ENCODE data around the gene MSH5. TPM values are rescaled to one million over a fixed set of nuclear protein-coding genes. Genes with fewer than 3 reads are reported as not detected.

MSH5 gene
- total and polyA plus RNA-seq, 9 of the 15 experiments (the other 6 are each of a cell fraction or from before 2014, with no cell fraction given), result 12.5 to 104 (median 46.6) TPM

GRCh38 chr6:31776989-31777666 is 37.3 kb downstream of the MSH5 start, which contains the start of gene VWA7 (continued):
- TF ChIP-seq BACH1 (tag; IDR thresholded peaks at IDR 0.05), result peak; percentile 56; the same call in 1 of the 2 replicates
- TF ChIP-seq CREB3 (tag; conservative IDR thresholded peaks at IDR 0.05; ENCODE audit: low read depth), result 0 out of 2 replicates have a peak, but pooled peaks have one; percentile 20
- TF ChIP-seq JUN (IDR thresholded peaks at IDR 0.05; ENCODE audit: borderline replicate concordance, low read depth, low read length), result peak; percentile 95
- peak; percentile 99 for TF ChIP-seq JUN (CRISPR knock-in tag; IDR thresholded peaks at IDR 0.05; ENCODE audit: borderline replicate concordance)
- no peak for TF ChIP-seq ZNF408 (CRISPR knock-in tag; IDR thresholded peaks at IDR 0.05; ENCODE audit: low read depth)
- TF ChIP-seq TCF7 (IDR thresholded peaks at IDR 0.05; ENCODE audit: borderline replicate concordance), result peak; percentile 85; the same call in 1 of the 2 replicates
- no peak for TF ChIP-seq PTTG1 (tag; IDR thresholded peaks at IDR 0.05; ENCODE audit: low read depth)
- TF ChIP-seq ZNF583 (CRISPR knock-in tag; IDR thresholded peaks at IDR 0.05), result peak; percentile 86; the same call in 1 of the 2 replicates
- TF ChIP-seq ZC3H8 (IDR thresholded peaks at IDR 0.05), result no peak
- 0 out of 2 replicates have a peak, but pooled peaks have one; percentile 18 for TF ChIP-seq SMARCA5 (IDR thresholded peaks at IDR 0.05)
- TF ChIP-seq ZNF561 (CRISPR knock-in tag; conservative IDR thresholded peaks at IDR 0.05), result no peak
- TF ChIP-seq DPF2 (IDR thresholded peaks at IDR 0.05), result peak; percentile 99
- peak; percentile 83; the same call in 1 of the 2 replicates for TF ChIP-seq HMBOX1 (IDR thresholded peaks at IDR 0.05)
- TF ChIP-seq NEUROD1 (IDR thresholded peaks at IDR 0.05; ENCODE audit: borderline replicate concordance, low read depth, low read length, partially characterized antibody), result peak; percentile 95
- TF ChIP-seq POLR2A (conservative IDR thresholded peaks at IDR 0.05), result peak; percentile 84; the same call in 1 of the 2 replicates
- no peak for TF ChIP-seq ZNF217 (CRISPR knock-in tag; IDR thresholded peaks at IDR 0.05)
- TF ChIP-seq ZNF197 (CRISPR knock-in tag; IDR thresholded peaks at IDR 0.05; ENCODE audit: low read depth), result peak; percentile 95
- TF ChIP-seq GABPB1 (CRISPR knock-in tag; IDR thresholded peaks at IDR 0.05), result peak; percentile 85; the same call in 1 of the 2 replicates
- TF ChIP-seq TAF1 (IDR thresholded peaks at IDR 0.05; ENCODE audit: control insufficient read depth, extremely low read depth, insufficient read depth, low read length, severe bottlenecking), result peak; percentile 87
- TF ChIP-seq, protein P1, sequence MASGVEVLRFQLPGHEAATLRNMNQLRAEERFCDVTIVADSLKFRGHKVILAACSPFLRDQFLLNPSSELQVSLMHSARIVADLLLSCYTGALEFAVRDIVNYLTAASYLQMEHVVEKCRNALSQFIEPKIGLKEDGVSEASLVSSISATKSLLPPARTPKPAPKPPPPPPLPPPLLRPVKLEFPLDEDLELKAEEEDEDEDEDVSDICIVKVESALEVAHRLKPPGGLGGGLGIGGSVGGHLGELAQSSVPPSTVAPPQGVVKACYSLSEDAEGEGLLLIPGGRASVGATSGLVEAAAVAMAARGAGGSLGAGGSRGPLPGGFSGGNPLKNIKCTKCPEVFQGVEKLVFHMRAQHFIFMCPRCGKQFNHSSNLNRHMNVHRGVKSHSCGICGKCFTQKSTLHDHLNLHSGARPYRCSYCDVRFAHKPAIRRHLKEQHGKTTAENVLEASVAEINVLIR (CRISPR knock-in tag; IDR thresholded peaks at IDR 0.05), result peak; percentile 82
- TF ChIP-seq ZC3H11A (IDR thresholded peaks at IDR 0.05; ENCODE audit: low read depth, low read length), result no peak; the same call in 1 of the 2 replicates
- peak; percentile 91 for TF ChIP-seq ZKSCAN1 (IDR thresholded peaks at IDR 0.05; ENCODE audit: low read depth, low read length)
- TF ChIP-seq TAL1 (IDR thresholded peaks at IDR 0.05), result peak; percentile 40; the same call in 1 of the 2 replicates
- TF ChIP-seq MYC (IDR thresholded peaks at IDR 0.05; ENCODE audit: low read depth, low read length), result peak; percentile 86
- peak; percentile 78; the same call in 1 of the 2 replicates for TF ChIP-seq MYC (CRISPR knock-in tag; IDR thresholded peaks at IDR 0.05; ENCODE audit: borderline replicate concordance, low read depth)
- TF ChIP-seq ZEB2 (IDR thresholded peaks at IDR 0.05), result peak; percentile 95
